Measurements from ENCODE around the gene FAM3A. TPM values are rescaled to one million over a fixed set of nuclear protein-coding genes. Genes with fewer than 3 reads are reported as not detected.

FAM3A gene
- total and polyA plus RNA-seq, 10 donors: 29.1 to 54.5 (median 35.0) TPM

GRCh38 chrX:154484255-154485149 is 31.5 kb downstream of the FAM3A start:
- Histone ChIP-seq H3K9me3 (no peaks in the 10 kb centered on the region), H3K4me3 (peak overlapping the region in 1 of 8 donors; percentile 91), H3K4me1 (peaks cover 0 to 56% (median 38%) of the 10 kb centered on the region in 6 donors), H3K36me3 (peaks cover 0 to 36% (median 0%) of the 10 kb centered on the region in 6 donors), H3K27me3 (replicated peaks in 1 of 7) (no peaks in the 10 kb centered on the region), H3K27ac (peak overlapping the region in 1 of 8 donors; percentile 90)
- intact Hi-C loops (cut with DNase I; ENCODE audit: low total_unique reads): no loop called here
- TF ChIP-seq CTCF (IDR thresholded peaks at IDR 0.05 in 8 of 11, conservative IDR thresholded peaks at IDR 0.05 in 3 of 11) (no peak), POLR2A (IDR thresholded peaks at IDR 0.05) (no peak), POLR2AphosphoS5 (IDR thresholded peaks at IDR 0.05) (no peak)
- DNase-seq: peak; percentile 61
- 77 to 93% (median 81%) methylated on average over 8 to 16 of the region's 16 CpGs for WGBS, 5 donors

- no peak overlapping the region for H3K27ac ChIP-seq
- WGBS, 5 donors: 60 to 84% (median 78%) methylated on average over 7 of the region's 7 CpGs
- TF ChIP-seq POLR2AphosphoS5 (IDR thresholded peaks at IDR 0.05) (no peak), CTCF (IDR thresholded peaks at IDR 0.05 in 8 of 11, conservative IDR thresholded peaks at IDR 0.05 in 3 of 11) (no peak)
- peaks cover 0 to 50% (median 32%) of the 10 kb centered on the region in 6 donors for H3K4me1 ChIP-seq
- DNase-seq: no peak
- H3K36me3 ChIP-seq: peaks cover 0 to 32% (median 0%) of the 10 kb centered on the region in 6 donors
- intact Hi-C loops (cut with DNase I; ENCODE audit: low total_unique reads): no loop called here
- no peaks in the 10 kb centered on the region for H3K27me3 ChIP-seq (replicated peaks in 1 of 7)
- no peaks in the 10 kb centered on the region for H3K9me3 ChIP-seq
- no peak overlapping the region for H3K4me3 ChIP-seq
Measured at GRCh38 chrX:154483325-154483724, 32.7 kb downstream of the FAM3A start.

- Histone ChIP-seq H3K27me3 (replicated peaks in 1 of 7) (no peaks in the 10 kb centered on the region), H3K27ac (no peak overlapping the region), H3K4me1 (peaks cover 0 to 51% (median 34%) of the 10 kb centered on the region in 6 donors), H3K4me3 (no peak overlapping the region), H3K36me3 (peaks cover 0 to 26% (median 0%) of the 10 kb centered on the region in 6 donors), H3K9me3 (no peaks in the 10 kb centered on the region)
- intact Hi-C loops (cut with DNase I; ENCODE audit: low total_unique reads): no loop called here
- TF ChIP-seq POLR2AphosphoS5 (IDR thresholded peaks at IDR 0.05): no peak
- no peak for TF ChIP-seq CTCF (IDR thresholded peaks at IDR 0.05 in 8 of 11, conservative IDR thresholded peaks at IDR 0.05 in 3 of 11)
- TF ChIP-seq POLR2A (IDR thresholded peaks at IDR 0.05): no peak
- DNase-seq: no peak
- 83 to 88% (median 84%) methylated on average over 1 to 7 of the region's 7 CpGs for WGBS, 5 donors
Measured at GRCh38 chrX:154482786-154483185, 33.2 kb downstream of the FAM3A start.

- intact Hi-C loops (cut with DNase I; ENCODE audit: low total_unique reads): no loop called here
- Histone ChIP-seq H3K36me3 (peaks cover 0 to 20% (median 0%) of the 10 kb centered on the region in 6 donors), H3K4me1 (peaks cover 0 to 50% (median 28%) of the 10 kb centered on the region in 6 donors), H3K9me3 (no peaks in the 10 kb centered on the region), H3K27ac (no peak overlapping the region), H3K4me3 (no peak overlapping the region), H3K27me3 (replicated peaks in 1 of 7) (no peaks in the 10 kb centered on the region)
- 83 to 92% (median 85%) methylated on average over 12 to 14 of the region's 14 CpGs for WGBS, 5 donors
- TF ChIP-seq POLR2AphosphoS5 (IDR thresholded peaks at IDR 0.05): no peak
- TF ChIP-seq POLR2A (IDR thresholded peaks at IDR 0.05): no peak
- TF ChIP-seq CTCF (IDR thresholded peaks at IDR 0.05 in 8 of 11, conservative IDR thresholded peaks at IDR 0.05 in 3 of 11): no peak
- DNase-seq: peak; percentile 63
Measured at GRCh38 chrX:154481911-154482601, 34.0 kb downstream of the FAM3A start.

All from spleen (tissue), 11 donors.